GM12872 (cell line): Measurements from ENCODE around the gene PTPRN2.

ENCODE experiments used
- TF ChIP-seq, protein P1 (sequence below): IDR thresholded peaks from 3 replicates; pipeline ENCODE4 v1.5.1; 2011; ENCODE audit warnings: low read depth, mild to moderate bottlenecking, low read length, moderate library complexity; ENCODE audit not compliant: insufficient read depth

PTPRN2 gene

GRCh38 chr7:158244430-158244829 lies 343.2 kb downstream of the PTPRN2 start:
- TF ChIP-seq, protein P1, sequence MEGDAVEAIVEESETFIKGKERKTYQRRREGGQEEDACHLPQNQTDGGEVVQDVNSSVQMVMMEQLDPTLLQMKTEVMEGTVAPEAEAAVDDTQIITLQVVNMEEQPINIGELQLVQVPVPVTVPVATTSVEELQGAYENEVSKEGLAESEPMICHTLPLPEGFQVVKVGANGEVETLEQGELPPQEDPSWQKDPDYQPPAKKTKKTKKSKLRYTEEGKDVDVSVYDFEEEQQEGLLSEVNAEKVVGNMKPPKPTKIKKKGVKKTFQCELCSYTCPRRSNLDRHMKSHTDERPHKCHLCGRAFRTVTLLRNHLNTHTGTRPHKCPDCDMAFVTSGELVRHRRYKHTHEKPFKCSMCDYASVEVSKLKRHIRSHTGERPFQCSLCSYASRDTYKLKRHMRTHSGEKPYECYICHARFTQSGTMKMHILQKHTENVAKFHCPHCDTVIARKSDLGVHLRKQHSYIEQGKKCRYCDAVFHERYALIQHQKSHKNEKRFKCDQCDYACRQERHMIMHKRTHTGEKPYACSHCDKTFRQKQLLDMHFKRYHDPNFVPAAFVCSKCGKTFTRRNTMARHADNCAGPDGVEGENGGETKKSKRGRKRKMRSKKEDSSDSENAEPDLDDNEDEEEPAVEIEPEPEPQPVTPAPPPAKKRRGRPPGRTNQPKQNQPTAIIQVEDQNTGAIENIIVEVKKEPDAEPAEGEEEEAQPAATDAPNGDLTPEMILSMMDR: no peak

DNA sequence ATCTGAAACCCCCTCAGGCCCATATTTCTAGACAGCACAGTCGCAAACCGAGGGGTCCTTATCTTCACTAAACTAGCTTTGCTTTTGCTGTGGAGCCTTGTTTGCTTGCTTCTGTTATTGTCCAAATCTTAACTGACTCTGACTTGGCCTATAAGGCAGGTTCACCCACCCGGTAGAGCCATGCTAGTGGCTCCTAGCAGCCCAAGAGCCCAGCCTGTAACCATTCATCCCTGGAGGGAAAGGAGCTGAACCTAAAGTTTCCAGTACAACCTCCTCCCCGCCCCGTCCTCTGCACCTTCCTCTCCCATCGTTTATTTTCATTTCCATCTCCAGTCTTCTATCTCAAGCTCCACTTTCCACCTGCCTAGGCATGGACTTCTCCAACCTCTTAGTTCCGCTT lies 345.7 kb downstream of the PTPRN2 start:
- TF ChIP-seq, protein P1: no peak

GRCh38 chr7:158240801-158241200 lies 346.8 kb downstream of the PTPRN2 start:
- TF ChIP-seq, protein P1: no peak

DNA sequence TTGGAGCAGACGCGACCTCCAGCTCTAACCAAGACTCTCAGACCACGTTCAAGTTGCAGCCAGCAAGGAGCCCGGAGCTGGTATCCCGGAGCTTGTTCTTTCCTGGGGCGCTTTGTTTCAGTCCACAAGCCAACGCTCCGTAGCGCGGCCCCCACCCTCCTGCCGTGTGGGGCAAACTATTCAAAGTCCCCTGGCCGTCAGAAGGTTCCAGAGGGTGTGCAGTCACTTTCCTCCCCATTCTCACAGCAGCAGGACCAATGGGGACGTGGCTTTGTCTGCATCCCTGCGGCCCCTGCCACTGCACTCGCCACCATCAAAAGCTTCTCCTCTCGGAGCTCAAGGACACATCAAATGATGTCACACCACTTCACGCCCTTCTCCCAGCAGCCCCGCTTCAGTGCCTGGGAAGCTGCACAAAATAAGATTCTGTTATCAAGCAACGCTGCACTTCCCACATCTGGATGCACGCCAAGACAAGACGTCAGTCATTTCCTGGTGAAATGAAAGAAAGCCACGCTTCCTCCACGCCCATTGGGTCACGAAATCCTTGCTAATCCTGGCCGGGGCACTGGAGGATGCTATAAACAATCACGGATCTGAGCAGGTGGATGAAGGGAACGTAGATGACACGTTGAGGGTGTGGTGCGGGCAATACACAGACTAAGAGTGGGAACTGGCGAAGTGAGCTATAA lies 348.2 kb downstream of the PTPRN2 start:
- TF ChIP-seq, protein P1: no peak

DNA sequence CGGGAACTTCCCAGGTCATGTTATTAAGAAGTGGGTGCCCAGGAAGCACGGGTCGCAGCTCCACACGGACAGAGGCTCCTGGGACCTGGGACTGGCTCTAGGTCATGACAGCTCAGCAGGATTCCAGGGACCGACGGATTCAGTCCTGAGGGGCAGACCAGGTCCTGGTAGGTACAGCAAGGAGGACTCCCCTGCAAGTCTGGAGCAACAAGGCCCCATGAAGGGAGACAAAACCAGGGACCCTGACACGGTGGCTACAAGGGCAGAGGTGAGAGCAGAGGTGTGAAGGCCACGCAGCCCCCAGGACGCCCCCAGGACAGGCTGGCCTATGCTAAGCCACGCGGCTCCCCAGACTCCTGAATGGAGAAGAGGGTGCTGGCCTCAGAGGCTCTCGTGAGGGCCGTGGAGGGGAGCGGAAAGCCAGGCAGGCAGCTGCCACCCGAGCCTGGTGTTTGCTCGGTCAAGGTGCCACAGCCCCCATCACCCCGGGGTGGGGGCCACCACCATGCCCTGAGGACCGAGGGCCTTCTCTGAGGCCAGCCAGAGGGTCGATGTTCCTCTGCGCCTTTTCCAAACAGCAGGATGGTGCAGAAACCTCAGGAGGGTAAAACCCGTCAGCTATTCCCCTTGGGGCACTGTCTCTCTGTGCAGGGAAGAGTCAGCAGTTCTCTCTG lies 348.9 kb downstream of the PTPRN2 start:
- TF ChIP-seq, protein P1: no peak

DNA sequence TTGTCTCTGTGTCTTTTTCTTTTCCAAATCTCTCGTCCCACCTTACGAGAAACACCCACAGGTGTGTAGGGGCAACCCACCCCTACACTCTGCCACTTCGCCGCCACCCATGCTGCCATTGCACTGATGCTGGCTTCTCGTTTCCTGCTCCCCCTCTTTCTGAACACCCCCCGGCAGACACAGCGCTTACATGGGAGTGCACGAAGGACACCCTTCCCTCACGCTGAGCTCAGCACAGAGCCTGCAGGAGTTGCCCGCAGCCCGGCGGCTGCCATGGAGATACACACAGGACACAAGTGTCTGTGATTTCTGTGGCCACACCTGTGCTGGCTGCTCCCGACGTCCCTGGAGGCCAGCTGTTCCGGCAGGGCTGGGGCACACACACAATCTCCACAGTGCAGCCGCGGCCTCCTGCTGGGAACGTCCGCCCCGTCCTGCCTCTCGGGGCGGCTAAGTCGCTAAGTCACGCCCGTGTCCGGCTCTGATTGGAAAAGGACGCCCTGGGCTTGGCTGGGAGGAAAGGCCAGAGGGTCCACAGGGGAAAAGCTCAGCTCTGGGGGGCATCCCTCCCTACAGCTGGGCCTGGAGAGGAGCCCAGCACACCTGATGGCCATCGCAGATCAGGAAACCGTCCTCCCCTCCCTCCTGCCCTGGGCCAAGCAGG lies 349.8 kb downstream of the PTPRN2 start:
- TF ChIP-seq, protein P1: no peak

- TF ChIP-seq, protein P1: no peak
Measured at GRCh38 chr7:158236400-158236799, 351.2 kb downstream of the PTPRN2 start.
